HG02571 (cell line): ENCODE data around the gene SARNP.
"Not testable (repeated sequence)": the region's sequence is repeated elsewhere in the genome, so short reads cannot be mapped to it uniquely, and the experiment has no call there.

Source experiments
- ATAC-seq: cut with Tn5 transposase; IDR thresholded peaks from one replicate; pipeline ENCODE4 v1.9.1; 2021; ENCODE audit warnings: mild to moderate bottlenecking, moderate library complexity; ENCODE audit not compliant: unreplicated experiment

The SARNP gene, protein sequence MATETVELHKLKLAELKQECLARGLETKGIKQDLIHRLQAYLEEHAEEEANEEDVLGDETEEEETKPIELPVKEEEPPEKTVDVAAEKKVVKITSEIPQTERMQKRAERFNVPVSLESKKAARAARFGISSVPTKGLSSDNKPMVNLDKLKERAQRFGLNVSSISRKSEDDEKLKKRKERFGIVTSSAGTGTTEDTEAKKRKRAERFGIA

DNA sequence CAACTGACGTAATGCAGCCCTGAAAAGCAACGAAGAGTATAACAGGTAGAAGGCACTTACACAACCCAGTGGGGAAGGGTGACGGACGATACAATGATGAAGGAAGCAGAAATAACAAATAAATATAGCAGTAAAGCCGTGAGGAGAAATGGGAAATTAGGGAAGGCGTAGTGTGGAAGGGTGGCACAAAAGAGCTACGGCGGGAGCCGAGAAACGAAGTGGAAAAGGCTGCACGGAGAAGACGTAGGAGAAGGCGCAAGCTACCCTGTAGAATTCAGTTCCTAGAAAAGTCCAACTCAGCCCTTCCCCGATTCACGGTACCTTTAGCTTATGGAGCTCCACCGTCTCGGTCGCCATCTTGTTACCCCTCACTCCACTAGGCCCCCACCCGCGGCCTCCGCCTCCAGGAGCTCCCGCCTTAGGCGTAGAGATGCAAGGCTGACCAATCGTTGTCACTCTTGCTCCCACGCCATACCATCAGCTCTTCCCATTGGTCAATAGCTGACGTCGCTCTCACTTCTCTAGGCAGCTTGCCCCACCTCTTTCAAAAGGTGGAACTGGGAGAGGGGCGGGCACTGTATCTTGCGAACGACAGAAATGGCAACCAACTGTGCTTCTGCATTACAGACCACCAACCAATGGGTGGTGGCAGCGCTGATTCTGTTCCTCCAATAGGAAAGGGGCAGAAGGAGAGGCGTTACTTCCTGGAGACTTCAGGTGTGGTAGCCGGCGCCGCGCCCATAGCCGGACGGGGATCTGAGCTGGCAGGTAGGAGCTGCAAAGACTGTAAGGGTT, at the start of gene SARNP, which contains the start of gene ORMDL2:
Gene SARNP (minus strand): TSS at position 380 of the 795 bp plus-strand sequence. CDS start 23 bp downstream, at position 357.
Gene ORMDL2 (plus strand): TSS at position 697 of the 795 bp plus-strand sequence. CDS start 959 bp downstream, outside the sequence.
- ATAC-seq: peak; percentile 97

DNA sequence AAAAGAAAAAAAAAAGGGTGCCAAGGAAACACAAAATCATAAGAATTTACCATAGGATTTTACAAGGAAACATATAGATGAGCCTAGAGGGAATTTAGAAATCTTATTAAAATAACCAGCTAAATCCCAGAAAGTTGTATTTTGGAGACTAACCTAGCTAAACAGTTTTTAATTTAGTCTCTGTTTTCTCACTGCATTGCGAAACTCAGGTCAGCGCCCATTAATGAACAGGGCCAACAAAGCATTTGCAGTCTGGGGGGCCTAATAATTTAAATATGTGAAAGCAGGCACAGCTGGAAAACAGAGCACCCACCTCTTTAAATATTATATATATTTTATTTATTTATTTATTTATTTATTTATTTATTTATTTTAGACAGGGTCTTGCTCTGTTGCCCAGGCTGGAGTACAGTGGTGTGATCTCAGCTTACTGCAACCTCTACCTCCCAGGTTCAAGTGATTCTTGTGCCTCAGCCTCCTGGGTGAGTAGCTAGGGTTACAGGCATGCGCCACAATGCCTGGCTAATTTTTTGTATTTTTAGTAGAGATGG, 49.0 kb upstream of the SARNP start:
- ATAC-seq: not testable (repeated sequence)

DNA sequence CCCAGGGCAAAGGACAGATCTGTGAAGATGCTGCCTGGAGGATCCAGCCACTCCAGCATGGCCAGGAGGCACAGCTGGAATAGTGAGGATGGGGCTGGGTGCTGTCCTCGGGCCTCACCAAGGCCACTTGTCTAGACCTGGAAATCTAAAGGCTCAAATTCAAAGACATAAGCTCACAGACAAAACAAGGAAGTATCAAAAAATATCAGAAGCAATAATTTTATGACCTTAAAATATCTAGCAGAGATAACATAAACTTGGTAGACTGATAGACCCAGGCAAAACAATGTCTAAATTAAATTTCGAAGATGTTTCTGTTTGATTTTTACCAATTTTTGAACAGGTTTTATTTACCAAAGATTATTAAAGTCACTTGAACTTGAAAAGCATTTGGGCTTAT, 47.8 kb upstream of the SARNP start:
- ATAC-seq: no peak

DNA sequence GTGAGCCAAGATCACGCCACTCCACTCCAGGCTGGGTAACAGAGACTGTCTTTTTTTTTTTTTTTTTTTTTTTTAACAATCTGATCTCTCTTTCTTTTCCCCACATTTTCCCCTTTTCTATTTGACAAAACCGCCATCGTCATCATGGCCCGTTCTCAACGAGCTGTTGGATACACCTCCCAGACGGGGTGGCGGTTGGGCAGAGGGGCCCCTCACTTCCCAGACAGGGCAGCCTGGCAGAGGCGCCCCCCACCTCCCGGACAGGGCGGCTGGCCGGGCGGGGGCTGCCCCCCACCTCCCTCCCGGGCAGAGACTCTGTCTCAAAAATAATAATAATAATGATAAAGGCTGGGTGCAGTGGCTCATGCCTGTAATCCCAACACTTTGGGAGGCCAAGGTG, 45.4 kb upstream of the SARNP start:
- not testable (repeated sequence) for ATAC-seq

DNA sequence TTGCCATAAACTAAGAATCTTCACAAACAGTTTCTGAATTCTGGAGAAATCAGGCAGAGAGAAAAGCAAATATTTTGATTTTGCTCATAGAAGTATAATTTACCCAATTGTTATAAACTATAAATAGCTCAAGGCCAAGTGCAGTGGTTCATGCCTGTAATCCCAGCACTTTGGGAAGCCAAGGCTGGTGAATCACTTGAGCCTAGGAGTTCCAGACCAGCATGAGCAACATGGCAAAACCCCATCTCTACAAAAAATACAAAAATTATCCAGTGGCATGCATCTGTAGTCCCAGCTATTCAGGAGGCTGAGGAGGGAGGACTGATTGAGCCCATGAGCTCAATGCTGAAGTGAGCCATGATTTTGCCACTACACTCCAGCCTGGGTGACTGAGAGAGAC, 44.8 kb upstream of the SARNP start:
- ATAC-seq: no peak

DNA sequence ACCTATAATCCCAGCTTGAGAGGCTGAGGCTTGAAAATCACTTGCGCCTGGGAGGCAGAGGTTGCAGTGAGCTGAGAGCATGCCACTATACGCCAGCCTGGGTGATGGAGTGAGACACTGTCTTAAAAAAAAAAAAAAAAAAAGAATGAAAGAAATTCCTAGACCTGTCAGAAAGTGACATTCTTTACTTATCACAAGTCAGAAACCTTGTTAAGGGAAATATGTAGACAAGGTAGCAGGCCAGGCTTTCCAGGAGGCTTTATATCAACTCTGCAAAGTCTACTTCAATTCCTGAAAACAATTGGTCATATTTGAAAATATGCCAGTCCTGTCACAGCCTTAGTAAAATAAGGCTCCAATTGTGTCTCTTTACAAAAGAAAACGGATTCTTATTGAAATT, 44.3 kb upstream of the SARNP start:
- ATAC-seq: no peak

DNA sequence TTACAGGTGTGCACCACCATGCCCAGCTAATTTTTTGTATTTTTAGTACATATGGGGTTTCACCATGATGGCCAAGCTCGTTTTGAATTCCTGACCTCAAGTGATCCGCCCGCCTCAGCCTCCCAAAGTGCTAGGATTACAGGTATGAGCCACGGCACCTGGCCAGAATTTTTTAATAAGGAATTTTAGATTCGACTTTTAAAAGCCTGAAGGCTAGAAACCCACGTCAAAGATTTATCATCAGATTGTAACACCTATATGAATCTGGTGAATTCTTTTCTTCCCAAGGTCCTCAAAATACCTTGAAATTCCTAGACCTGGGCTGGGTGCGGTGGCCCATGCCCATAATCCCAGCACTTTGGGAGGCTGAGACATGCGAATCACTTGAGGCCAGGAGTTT, 43.9 kb upstream of the SARNP start:
- ATAC-seq: no peak

DNA sequence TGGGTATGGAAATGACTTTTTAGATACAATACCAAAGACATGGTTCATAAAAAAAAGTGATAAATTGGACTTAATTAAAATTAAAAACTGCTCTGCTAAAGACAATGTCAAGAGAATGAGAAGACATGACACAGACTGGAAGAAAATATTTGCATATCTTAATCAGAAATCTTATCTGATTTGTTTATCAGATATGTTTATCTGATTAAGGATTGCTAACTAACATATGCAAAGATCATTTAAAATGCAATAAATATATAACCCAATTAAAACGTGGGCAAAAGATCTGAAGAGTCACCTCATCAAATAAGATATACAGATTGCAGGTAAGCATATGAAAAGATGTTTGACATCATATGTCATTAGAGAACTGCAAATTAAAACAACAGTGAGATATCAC, 35.2 kb upstream of the SARNP start:
- ATAC-seq: no peak

DNA sequence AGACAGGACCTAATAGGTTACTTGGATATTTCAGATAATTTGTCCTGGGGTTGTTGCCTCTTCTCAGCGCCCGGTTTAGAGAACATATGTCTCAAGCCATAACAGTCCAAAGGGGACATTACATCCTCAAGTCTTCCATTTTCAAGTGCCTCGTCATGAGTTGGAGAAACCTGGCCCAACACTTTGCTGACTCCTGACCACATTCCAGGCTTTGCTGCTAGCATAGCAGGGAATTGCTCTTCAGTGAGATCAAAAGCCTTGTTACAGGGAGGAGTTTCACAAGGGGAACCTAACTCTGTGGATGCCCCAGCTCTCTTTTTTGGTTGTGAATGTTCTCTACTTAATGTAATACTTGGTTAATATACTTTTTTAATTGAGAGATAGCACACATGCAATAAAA, 33.4 kb upstream of the SARNP start:
- no peak for ATAC-seq

DNA sequence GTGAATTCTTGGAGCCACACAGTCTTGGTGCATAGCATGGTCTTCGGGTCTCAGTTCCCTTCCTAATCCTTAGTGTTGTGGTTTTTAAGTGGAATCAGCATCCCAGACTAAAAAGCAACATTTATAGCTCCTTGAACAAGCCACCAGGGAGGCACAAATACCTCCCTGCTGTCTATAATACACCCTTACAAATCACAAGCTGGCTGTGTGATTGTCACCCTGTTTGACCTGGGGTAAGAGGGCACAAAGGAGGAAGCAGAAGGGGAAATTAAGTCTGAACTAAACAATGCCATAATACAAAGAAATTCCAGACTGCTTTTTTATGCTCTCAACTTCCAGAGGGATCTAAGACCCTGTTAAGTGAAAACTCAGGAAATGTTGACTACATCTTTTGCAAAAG, 32.9 kb upstream of the SARNP start:
- ATAC-seq: no peak

DNA sequence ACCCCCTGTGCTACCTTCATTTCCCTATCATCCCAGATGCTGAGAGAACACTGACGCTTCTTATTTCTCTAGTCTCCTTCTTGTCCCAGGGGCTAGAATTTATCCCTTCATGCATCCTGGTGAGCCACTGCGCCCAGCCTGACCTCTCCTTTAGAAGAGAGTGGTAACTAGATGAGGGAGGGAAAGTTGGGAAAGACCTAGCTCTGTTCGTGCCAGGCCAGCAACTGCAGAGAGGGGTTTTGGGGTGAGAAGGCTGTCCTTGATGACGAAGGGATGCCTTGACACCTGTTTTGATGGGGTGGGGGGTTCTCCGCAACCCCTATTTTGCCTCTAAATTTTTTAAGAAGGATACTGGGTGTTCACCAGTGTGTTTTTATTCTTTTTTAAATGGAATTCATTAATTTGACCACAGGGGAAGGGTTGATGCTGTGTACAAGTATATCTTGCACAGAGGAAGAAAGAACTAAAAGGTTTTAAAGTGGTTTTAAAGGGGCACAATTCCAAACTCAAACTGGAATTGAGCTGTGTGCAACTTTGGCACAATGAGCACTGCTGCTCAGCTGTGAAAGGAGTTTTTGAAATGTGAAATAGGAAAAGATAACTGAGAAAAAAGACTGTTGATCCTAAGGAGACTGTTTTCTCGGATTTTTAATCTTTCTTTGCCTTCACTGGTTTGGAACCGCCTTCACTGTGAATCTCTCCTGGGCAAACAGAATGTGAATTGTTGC, 32.3 kb upstream of the SARNP start:
- no peak for ATAC-seq

DNA sequence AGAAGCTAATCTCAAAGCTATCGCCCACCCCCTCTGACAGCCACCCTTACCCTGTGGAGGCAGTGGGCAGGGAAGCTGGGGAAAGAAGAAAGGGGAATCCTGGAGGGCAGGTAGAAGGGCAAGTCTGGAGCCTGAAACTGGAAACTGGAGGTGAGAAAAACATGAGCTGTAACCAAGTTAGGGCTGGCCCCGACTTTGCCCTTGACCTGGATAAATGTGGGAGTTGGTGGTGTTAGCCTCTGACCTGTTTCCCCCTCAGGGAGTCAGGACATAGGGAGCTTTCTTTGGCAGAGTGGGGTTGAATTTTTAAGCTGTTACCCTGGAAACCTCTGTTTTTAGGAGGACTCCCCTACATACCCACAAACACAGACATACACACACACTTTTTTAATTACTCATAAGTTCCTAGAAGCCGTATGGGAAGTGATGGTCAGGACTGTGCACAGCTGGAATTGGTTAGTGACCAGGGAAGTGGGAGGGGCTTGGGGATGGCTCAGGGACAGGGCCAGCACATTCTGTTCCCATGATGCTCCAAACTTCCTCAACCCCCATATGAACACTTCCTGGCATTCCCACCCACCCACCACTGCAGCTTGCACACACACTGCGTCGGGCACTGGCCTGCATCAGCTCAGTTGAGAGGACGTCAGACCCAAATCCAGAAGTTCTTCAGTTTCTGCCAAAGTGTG, 30.2 kb upstream of the SARNP start:
- ATAC-seq: no peak

DNA sequence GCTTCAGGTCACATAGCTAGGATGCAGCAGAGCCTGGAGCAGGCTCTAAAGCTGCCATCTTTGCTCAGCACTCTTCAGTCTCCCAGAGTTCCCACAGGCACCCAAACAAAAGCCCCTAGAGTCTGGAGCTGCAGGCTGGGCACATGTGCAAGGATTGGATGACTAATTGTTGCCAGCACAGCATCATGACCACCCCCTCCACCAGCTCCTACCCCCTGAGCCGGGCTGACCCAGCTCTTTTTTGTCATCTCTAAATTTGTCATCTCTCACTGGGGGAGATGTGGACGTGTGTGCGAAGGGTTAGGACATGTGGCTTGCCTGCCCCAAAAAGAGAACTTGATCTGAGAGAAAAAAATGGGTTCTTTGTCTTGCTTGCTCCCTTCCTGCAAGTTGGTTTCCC, 29.5 kb upstream of the SARNP start:
- no peak for ATAC-seq

DNA sequence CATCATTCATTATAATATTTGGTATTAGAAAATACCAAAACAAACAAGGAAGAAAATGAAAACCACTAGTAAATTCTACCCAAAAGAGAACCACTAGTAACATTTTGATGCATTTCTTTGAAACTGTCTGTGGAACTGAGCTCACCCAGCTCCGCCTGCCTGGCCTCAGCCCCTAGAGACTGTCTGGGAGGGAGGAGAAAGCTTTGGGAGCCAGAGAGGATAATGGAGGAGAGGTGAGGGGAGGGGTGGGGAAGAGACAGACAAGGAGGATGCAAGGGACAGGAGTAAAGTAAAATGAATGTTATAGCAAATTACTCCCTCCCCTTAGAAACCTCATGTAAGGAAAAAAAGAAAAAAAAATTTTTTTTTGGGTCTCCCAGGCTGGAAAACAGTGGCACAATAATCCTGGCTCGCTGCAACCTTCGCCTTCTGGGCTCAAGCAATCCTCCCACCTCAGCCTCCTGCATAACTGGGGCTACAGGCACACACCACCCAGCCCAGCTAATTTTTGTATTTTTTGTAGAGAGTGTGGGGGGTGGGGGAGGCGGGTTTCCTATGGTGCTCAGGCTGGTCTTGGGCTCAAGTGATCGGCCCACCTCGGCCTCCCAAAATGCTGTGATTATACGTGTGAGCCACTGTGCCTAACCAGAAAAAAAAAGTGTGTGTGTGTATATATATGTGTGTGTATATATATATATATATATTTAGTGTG, 28.4 kb upstream of the SARNP start:
- ATAC-seq: no peak

DNA sequence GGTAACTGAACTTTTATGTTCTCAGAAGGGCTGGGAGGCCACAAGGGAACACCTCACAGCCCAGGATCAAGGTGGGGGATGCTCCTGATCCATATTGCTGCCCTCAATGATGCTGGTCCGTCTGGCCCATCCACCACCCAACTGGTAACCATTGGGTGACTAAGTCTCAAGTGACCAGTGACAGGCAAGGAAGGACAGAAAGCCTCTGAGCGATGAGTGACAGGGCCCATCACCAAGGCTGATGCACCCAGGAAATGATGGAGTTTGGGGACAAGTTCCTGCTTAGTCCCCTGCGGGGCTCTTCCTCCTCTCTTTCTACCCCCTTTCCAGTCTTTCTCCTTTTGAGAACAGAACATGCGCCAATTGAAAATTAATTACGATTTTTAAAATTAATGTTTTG, 27.8 kb upstream of the SARNP start:
- no peak for ATAC-seq

DNA sequence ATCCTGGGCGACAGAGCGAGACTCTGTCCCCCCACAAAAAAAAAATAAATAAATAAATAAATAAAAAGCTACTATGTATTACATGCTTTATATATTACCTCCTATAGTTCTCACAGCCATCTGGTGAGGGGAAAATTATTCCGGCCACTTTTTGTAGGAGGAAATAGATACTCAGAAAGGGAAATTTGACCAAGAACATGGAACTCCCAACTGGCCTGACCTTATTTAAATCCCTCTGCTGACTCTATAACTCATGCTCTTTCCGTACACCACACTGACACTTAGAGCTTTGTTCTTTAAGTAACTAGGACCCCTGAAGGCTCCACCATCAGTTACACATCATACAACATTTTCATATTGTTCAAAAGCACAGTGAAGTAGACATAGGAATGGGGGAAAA, 27.4 kb upstream of the SARNP start:
- no peak for ATAC-seq

DNA sequence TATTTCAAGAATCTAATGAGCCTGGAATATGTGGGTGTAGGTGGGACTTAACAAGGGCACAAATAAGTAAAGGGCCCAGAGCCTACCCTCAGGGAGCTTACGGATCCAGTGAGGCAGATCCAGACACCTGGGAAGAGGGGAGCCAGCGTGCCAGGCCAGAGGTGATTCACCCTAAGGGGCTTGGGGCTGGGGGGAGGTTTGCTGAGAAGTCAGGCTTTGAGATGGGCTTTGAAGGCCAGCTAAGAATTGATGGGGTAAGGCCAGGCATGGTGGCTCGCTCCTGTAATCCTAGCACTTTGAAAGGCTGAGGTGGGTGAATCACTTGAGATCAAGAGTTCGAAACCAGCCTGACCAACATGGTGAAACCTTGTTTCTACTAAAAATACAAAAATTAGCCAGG, 25.9 kb upstream of the SARNP start:
- ATAC-seq: no peak

DNA sequence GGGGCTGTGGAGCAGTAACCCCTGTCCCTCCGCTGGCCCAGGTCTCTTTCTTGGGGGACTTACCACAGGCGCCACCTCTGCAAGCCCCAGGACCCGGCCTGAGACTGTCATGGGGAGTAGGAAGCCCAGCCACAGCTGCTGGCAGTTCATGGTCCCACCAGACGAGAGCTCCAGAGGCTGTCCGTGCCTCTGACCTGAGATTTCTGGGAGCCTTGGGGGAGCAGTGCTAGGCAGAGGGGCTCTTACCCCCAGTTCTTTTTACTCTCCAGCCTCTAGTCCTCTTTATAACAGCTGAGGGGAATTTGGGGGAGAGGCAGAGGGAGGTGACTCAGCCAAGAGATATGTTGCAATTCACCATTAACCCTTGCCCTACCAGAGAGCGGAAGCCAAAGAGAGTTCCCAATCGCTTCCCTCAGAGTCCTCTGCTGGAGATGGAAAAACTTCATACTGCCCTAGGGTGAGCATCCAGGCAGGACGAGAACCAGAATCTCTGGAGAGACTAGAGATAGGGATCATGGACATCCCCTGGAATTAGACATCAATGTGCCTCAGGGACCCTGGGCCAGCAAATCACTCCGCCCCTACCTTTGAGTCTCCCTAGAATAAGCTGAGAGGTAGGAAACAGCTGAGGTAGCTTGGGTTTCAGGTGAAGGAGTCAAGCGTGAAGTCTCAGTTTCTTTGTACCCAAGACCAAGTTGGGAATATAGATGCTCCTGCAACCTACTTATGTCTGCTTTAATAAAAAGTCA, 25.3 kb upstream of the SARNP start, which contains the start of gene MMP19:
Gene MMP19 (minus strand): TSS at position 256 of the 749 bp plus-strand sequence. CDS start 106 bp downstream, at position 150.
- no peak for ATAC-seq

DNA sequence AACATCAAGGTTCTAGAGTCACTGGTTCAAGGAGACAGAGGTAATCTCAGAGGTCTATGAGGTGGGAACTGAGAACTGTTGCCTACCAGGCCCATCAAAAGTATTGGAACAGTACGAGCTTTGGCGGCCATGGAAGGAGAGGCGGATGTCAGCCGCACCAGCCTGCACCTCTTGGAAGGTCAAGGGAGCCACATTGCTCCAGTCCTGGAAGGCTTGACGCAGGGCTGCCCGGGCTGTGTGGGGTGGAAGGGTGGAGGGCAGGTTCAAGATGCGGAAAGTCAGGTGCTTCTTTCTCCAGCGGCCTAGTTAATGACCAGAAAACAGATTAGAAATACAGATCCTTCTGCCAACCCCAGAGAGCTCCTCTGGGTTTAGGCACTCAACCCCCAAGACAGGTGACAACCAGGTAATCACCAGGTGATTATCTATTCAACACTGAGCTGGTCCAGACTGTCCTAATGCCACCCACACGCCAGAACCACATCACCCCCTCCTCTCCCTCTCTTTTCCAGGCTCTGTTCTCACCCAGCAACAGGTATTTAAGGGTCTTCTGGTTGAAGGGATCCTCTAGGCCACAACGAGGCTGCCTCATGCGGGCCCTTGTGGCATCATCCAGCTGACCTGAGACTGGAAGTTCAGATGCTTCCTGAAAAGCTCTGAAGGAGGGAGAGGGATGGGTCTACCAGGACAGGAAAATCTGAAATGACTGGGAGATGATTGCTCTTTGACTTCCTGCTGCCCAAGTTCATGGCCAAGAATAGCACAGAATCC, 23.2 kb upstream of the SARNP start:
- ATAC-seq: no peak
